HTR-8/SVneo (cell line): Measurements from ENCODE around the gene SAP30BP.

Experiments used
- DNase-seq: peaks from one replicate; pipeline ENCODE4 v3.0.0; 2011; ENCODE audit warnings: low spot score, mixed read lengths; ENCODE audit not compliant: insufficient read length
- FAIRE-seq: peaks from 2 replicates; lab custom pipeline; 2011; peaks lifted over from hg19 to GRCh38; lab: Jason Lieb, UNC

The SAP30BP gene

GRCh38 chr17:75753514-75754377, 86.6 kb downstream of the SAP30BP start:
- DNase-seq (no peak), FAIRE-seq (no peak)

DNA sequence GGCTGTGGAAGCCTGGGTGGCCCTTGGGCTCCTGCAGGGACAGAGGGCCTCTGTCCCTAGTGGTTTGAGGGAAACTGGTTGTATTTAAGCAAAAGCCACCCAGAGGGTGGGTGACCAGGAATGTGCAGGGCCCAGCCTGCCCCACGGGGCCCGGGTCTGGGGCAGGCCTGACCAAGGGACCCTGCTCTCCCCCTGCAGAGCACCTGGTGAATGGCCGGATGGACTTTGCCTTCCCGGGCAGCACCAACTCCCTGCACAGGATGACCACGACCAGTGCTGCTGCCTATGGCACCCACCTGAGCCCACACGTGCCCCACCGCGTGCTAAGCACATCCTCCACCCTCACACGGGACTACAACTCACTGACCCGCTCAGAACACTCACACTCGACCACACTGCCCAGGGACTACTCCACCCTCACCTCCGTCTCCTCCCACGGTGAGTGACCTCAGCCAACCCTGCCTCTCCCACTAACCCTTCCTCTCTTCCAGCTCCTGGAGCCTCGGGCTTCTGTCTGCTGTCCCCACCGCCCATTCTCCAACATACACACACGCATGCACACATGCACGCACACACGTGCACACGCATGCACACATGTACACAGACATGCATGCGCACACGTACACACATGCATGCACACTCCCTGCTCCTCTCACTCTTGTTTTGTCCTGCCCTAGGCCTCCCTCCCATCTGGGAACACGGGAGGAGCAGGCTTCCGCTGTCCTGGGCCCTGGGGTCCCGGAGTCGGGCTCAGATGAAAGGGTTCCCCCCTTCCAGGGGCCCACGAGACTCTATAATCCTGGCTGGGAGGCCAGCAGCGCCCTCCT, 87.5 kb downstream of the SAP30BP start:
- peak; percentile 72 for FAIRE-seq
- no peak for DNase-seq

- DNase-seq (no peak), FAIRE-seq (peak; percentile 26)
Observed at GRCh38 chr17:75755205-75755901, 88.2 kb downstream of the SAP30BP start.

DNA sequence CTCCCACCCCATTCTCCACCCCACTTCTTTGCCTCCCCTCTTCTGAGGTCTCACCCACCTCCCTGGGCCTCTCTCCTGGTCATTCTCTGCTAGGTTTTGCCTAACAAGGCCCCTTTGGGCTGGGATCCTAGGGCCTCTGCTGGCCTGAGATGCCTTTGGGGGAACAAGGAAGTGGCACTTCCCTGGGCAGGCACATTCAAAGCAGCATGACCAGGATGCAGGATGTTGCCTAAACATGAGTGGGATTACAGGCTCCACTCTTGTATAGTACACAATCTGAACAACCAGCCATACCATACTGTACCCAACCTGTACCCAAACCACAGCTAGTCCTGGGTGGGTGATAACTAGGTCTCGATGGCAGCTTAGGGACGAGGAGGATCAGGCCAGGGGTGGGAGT, 88.9 kb downstream of the SAP30BP start:
- FAIRE-seq (peak; percentile 13), DNase-seq (no peak)

- no peak for FAIRE-seq
- no peak for DNase-seq
Observed at GRCh38 chr17:75756451-75757085, 89.4 kb downstream of the SAP30BP start.

GRCh38 chr17:75757086-75757681, 90.0 kb downstream of the SAP30BP start:
- no peak for DNase-seq
- no peak for FAIRE-seq
